Measurements from ENCODE around the gene CNKSR2. TPM values are rescaled to one million over a fixed set of nuclear protein-coding genes. Genes with fewer than 3 reads are reported as not detected.

CNKSR2 gene
- total RNA-seq, 1 donor from 2014 or later, result 18.5 TPM

- no peaks in the 10 kb centered on the region for H3K27me3 Mint-ChIP-seq (ENCODE audit: unreplicated experiment)
- no peak for DNase-seq
- no peak for TF ChIP-seq CTCF (IDR thresholded peaks at IDR 0.05; ENCODE audit: partially characterized antibody, unreplicated experiment)
- H3K4me1 Mint-ChIP-seq (ENCODE audit: low read depth, unreplicated experiment), result no peaks in the 10 kb centered on the region
- no peaks in the 10 kb centered on the region for H3K36me3 Mint-ChIP-seq (ENCODE audit: unreplicated experiment)
- H3K4me3 Mint-ChIP-seq (ENCODE audit: unreplicated experiment), result no peak overlapping the region
- H3K9me3 Mint-ChIP-seq (ENCODE audit: unreplicated experiment), result no peaks in the 10 kb centered on the region
- no peak overlapping the region for H3K27ac Mint-ChIP-seq (ENCODE audit: unreplicated experiment)
These were observed 309.7 kb downstream of the CNKSR2 start for GRCh38 chrX:21683941-21684340.

- H3K27me3 Mint-ChIP-seq (ENCODE audit: unreplicated experiment), result no peaks in the 10 kb centered on the region
- no peak overlapping the region for H3K27ac Mint-ChIP-seq (ENCODE audit: unreplicated experiment)
These were observed 317.3 kb downstream of the CNKSR2 start for GRCh38 chrX:21691512-21692018.

GRCh38 chrX:21698272-21698671 lies 324.1 kb downstream of the CNKSR2 start:
- Mint-ChIP-seq H3K27ac (ENCODE audit: unreplicated experiment) (no peak overlapping the region), H3K9me3 (ENCODE audit: unreplicated experiment) (no peaks in the 10 kb centered on the region), H3K4me1 (ENCODE audit: low read depth, unreplicated experiment) (peaks cover 7% of the 10 kb centered on the region), H3K4me3 (ENCODE audit: unreplicated experiment) (no peak overlapping the region), H3K36me3 (ENCODE audit: unreplicated experiment) (no peaks in the 10 kb centered on the region), H3K27me3 (ENCODE audit: unreplicated experiment) (peaks cover 2% of the 10 kb centered on the region)
- no peak for DNase-seq
- TF ChIP-seq CTCF (IDR thresholded peaks at IDR 0.05; ENCODE audit: partially characterized antibody, unreplicated experiment), result no peak

More at GRCh38 chrX:21691512-21692018, 317.3 kb downstream of the CNKSR2 start:
- Mint-ChIP-seq H3K4me3 (ENCODE audit: unreplicated experiment) (no peak overlapping the region), H3K4me1 (ENCODE audit: low read depth, unreplicated experiment) (no peaks in the 10 kb centered on the region), H3K9me3 (ENCODE audit: unreplicated experiment) (no peaks in the 10 kb centered on the region), H3K36me3 (ENCODE audit: unreplicated experiment) (no peaks in the 10 kb centered on the region)
- TF ChIP-seq CTCF (IDR thresholded peaks at IDR 0.05; ENCODE audit: partially characterized antibody, unreplicated experiment), result no peak
- no peak for DNase-seq

- Mint-ChIP-seq H3K36me3 (ENCODE audit: unreplicated experiment) (no peaks in the 10 kb centered on the region), H3K27ac (ENCODE audit: unreplicated experiment) (no peak overlapping the region), H3K27me3 (ENCODE audit: unreplicated experiment) (peaks cover 2% of the 10 kb centered on the region), H3K4me1 (ENCODE audit: low read depth, unreplicated experiment) (peaks cover 11% of the 10 kb centered on the region), H3K4me3 (ENCODE audit: unreplicated experiment) (no peak overlapping the region), H3K9me3 (ENCODE audit: unreplicated experiment) (no peaks in the 10 kb centered on the region)
- DNase-seq, result no peak
- no peak for TF ChIP-seq CTCF (IDR thresholded peaks at IDR 0.05; ENCODE audit: partially characterized antibody, unreplicated experiment)
These were observed 324.9 kb downstream of the CNKSR2 start for GRCh38 chrX:21699136-21699535.

- H3K27ac Mint-ChIP-seq (ENCODE audit: unreplicated experiment), result no peak overlapping the region
- no peaks in the 10 kb centered on the region for H3K9me3 Mint-ChIP-seq (ENCODE audit: unreplicated experiment)
- no peak for TF ChIP-seq CTCF (IDR thresholded peaks at IDR 0.05; ENCODE audit: partially characterized antibody, unreplicated experiment)
- no peaks in the 10 kb centered on the region for H3K36me3 Mint-ChIP-seq (ENCODE audit: unreplicated experiment)
- peaks cover 11% of the 10 kb centered on the region for H3K4me1 Mint-ChIP-seq (ENCODE audit: low read depth, unreplicated experiment)
- no peak for DNase-seq
- H3K4me3 Mint-ChIP-seq (ENCODE audit: unreplicated experiment), result no peak overlapping the region
- peaks cover 2% of the 10 kb centered on the region for H3K27me3 Mint-ChIP-seq (ENCODE audit: unreplicated experiment)
These were observed 326.1 kb downstream of the CNKSR2 start for GRCh38 chrX:21700275-21700674.
